HL-60 (cell line): ENCODE data around the gene F2RL3.

Source experiments
- DNase-seq, 2 experiments: peaks; one replicate each; pipeline ENCODE4 v3.0.0-alpha.2; 2010 to 2020; ENCODE audit warnings: low read depth in 1 of 2, low spot score in 1 of 2
- H3K27ac ChIP-seq: fragments of 250-450 bp; sonication (Bioruptor Pico); replicated peaks from 2 replicates; pipeline ENCODE4 v1.5.1; 2020; ENCODE audit warnings: mild to moderate bottlenecking, moderate library complexity
- H3K27me3 ChIP-seq: fragments of 250-450 bp; sonication (Bioruptor Pico); 2 replicates; pipeline ENCODE4 v1.5.1; 2021; ENCODE audit warnings: mild to moderate bottlenecking, moderate library complexity; ENCODE audit not compliant: insufficient read depth, poor library complexity, severe bottlenecking
- H3K4me3 ChIP-seq: replicated peaks from 2 replicates; pipeline ENCODE4 v1.5.1; 2011; ENCODE audit warnings: mild to moderate bottlenecking, control low read depth, low read length; ENCODE audit not compliant: insufficient read depth
- CTCF ChIP-seq: IDR thresholded peaks from one replicate; pipeline ENCODE4 v1.5.1; 2011; ENCODE audit warnings: low read length, control low read depth, inconsistent platforms; ENCODE audit not compliant: insufficient read depth
- GABPA ChIP-seq: IDR thresholded peaks from 2 replicates; pipeline ENCODE4 v1.6.1; 2012; ENCODE audit warnings: low read depth
- POLR2AphosphoS5 ChIP-seq: IDR thresholded peaks from 2 replicates; pipeline ENCODE4 v1.6.1; 2012; ENCODE audit warnings: low read depth
- REST ChIP-seq: IDR thresholded peaks from 2 replicates; pipeline ENCODE4 v1.6.1; 2012; ENCODE audit warnings: low read depth; ENCODE audit not compliant: insufficient replicate concordance
- SPI1 ChIP-seq: IDR thresholded peaks from 2 replicates; pipeline ENCODE4 v1.6.1; 2012; ENCODE audit warnings: low read depth, mild to moderate bottlenecking, borderline replicate concordance

Gene F2RL3

GRCh38 chr19:16897029-16897855, 8.4 kb downstream of the F2RL3 start:
- Histone ChIP-seq H3K27ac (no peak overlapping the region), H3K4me3 (peak overlapping the region; percentile 27), H3K27me3 (peaks cover 19% of the 10 kb centered on the region)
- DNase-seq: peak; percentile 33 to 48
- TF ChIP-seq GABPA (no peak), REST (no peak), CTCF (no peak), SPI1 (no peak), POLR2AphosphoS5 (no peak)

GRCh38 chr19:16897856-16898161, 9.0 kb downstream of the F2RL3 start:
- DNase-seq: no peak
- H3K27me3 ChIP-seq: peaks cover 19% of the 10 kb centered on the region
- H3K4me3 ChIP-seq: 0 out of 2 replicates have a peak overlapping the region, but pooled peaks have one; percentile 27
- TF ChIP-seq POLR2AphosphoS5 (no peak), CTCF (no peak), SPI1 (no peak), REST (no peak), GABPA (no peak)
- no peak overlapping the region for H3K27ac ChIP-seq

GRCh38 chr19:16898361-16899015, 9.7 kb downstream of the F2RL3 start:
- peaks cover 19% of the 10 kb centered on the region for H3K27me3 ChIP-seq
- no peak overlapping the region for H3K4me3 ChIP-seq
- H3K27ac ChIP-seq: no peak overlapping the region
- TF ChIP-seq SPI1: no peak
- TF ChIP-seq POLR2AphosphoS5: no peak
- TF ChIP-seq CTCF: no peak
- no peak for TF ChIP-seq GABPA
- TF ChIP-seq REST: no peak
- no peak for DNase-seq
